ENCODE measurements around the gene PLIN5. TPM values are rescaled to one million over a fixed set of nuclear protein-coding genes. Genes with fewer than 3 reads are reported as not detected.

PLIN5 gene
- polyA plus RNA-seq, 1 donor from 2014 or later: 1.3 TPM

DNA sequence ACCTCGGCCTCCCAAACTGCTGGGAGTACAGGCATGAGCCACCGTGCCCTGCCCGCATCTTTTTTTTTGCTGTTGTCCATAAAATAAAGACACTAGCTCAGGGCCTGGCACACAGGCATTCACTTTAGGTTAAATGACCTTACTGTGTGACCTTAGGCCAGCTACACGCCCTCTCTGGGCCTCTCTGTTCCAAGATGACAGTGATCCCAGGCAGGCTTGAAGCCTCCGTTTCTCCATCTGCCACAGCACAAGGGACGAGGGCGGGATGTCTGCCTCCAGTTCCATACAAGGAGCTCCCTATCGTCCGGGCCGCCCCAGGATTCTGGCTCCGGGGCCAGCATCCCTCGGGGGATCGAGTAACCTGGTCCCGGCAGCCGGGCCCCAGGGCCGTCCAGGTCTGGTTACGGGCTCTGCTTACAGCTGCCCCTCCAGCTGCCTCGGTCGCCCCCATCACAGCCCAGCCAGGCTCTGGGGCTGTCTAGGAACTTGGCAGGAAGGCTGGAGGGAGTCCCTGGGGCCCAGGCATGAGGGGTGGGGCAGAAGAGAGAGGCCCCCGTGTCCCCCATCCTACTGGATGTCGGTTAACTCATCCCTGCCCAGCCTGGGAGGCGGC is 36.4 kb upstream of the PLIN5 start:
- H3K36me3 ChIP-seq (ENCODE audit: insufficient read depth, low read length): no peaks in the 10 kb centered on the region
- no peak overlapping the region for H3K27ac ChIP-seq (ENCODE audit: low read length)
- H4K20me1 ChIP-seq (ENCODE audit: insufficient read depth): peaks cover 10% of the 10 kb centered on the region
- H2AFZ ChIP-seq (ENCODE audit: low read depth, low read length): no peak overlapping the region
- no peaks in the 10 kb centered on the region for H3K79me2 ChIP-seq (replicated peaks; ENCODE audit: insufficient read depth, low read length)
- TF ChIP-seq, protein P1, sequence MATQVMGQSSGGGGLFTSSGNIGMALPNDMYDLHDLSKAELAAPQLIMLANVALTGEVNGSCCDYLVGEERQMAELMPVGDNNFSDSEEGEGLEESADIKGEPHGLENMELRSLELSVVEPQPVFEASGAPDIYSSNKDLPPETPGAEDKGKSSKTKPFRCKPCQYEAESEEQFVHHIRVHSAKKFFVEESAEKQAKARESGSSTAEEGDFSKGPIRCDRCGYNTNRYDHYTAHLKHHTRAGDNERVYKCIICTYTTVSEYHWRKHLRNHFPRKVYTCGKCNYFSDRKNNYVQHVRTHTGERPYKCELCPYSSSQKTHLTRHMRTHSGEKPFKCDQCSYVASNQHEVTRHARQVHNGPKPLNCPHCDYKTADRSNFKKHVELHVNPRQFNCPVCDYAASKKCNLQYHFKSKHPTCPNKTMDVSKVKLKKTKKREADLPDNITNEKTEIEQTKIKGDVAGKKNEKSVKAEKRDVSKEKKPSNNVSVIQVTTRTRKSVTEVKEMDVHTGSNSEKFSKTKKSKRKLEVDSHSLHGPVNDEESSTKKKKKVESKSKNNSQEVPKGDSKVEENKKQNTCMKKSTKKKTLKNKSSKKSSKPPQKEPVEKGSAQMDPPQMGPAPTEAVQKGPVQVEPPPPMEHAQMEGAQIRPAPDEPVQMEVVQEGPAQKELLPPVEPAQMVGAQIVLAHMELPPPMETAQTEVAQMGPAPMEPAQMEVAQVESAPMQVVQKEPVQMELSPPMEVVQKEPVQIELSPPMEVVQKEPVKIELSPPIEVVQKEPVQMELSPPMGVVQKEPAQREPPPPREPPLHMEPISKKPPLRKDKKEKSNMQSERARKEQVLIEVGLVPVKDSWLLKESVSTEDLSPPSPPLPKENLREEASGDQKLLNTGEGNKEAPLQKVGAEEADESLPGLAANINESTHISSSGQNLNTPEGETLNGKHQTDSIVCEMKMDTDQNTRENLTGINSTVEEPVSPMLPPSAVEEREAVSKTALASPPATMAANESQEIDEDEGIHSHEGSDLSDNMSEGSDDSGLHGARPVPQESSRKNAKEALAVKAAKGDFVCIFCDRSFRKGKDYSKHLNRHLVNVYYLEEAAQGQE (IDR thresholded peaks at IDR 0.05; ENCODE audit: borderline replicate concordance): no peak
- TF ChIP-seq RAD21 (conservative IDR thresholded peaks at IDR 0.05): no peak
- TF ChIP-seq MXI1 (conservative IDR thresholded peaks at IDR 0.05; ENCODE audit: poor library complexity, severe bottlenecking): no peak
- no peak for TF ChIP-seq TAF1 (IDR thresholded peaks at IDR 0.05; ENCODE audit: low read depth)
- no peak for TF ChIP-seq SMC3 (conservative IDR thresholded peaks at IDR 0.05; ENCODE audit: poor library complexity)
- TF ChIP-seq EP300 (conservative IDR thresholded peaks at IDR 0.05; ENCODE audit: poor library complexity, severe bottlenecking): no peak
- TF ChIP-seq POLR2AphosphoS5 (IDR thresholded peaks at IDR 0.05): no peak
- TF ChIP-seq, protein P2, sequence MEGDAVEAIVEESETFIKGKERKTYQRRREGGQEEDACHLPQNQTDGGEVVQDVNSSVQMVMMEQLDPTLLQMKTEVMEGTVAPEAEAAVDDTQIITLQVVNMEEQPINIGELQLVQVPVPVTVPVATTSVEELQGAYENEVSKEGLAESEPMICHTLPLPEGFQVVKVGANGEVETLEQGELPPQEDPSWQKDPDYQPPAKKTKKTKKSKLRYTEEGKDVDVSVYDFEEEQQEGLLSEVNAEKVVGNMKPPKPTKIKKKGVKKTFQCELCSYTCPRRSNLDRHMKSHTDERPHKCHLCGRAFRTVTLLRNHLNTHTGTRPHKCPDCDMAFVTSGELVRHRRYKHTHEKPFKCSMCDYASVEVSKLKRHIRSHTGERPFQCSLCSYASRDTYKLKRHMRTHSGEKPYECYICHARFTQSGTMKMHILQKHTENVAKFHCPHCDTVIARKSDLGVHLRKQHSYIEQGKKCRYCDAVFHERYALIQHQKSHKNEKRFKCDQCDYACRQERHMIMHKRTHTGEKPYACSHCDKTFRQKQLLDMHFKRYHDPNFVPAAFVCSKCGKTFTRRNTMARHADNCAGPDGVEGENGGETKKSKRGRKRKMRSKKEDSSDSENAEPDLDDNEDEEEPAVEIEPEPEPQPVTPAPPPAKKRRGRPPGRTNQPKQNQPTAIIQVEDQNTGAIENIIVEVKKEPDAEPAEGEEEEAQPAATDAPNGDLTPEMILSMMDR (IDR thresholded peaks at IDR 0.05; ENCODE audit: poor library complexity, severe bottlenecking): no peak
- TF ChIP-seq EZH2 (IDR thresholded peaks at IDR 0.05; ENCODE audit: borderline replicate concordance, insufficient read depth, low read length, poor library complexity, severe bottlenecking): no peak
- no peak overlapping the region for H3K4me2 ChIP-seq (ENCODE audit: low read length)
- H3K9me3 ChIP-seq (ENCODE audit: low read length): no peaks in the 10 kb centered on the region
- no peaks in the 10 kb centered on the region for H3K9me2 ChIP-seq (ENCODE audit: insufficient read depth, low read length)
- H3F3A ChIP-seq (ENCODE audit: insufficient read depth, low read length, poor library complexity, severe bottlenecking): no peaks in the 10 kb centered on the region
- no peak overlapping the region for H3K4me3 ChIP-seq (ENCODE audit: low read length)
- no peaks in the 10 kb centered on the region for H3K27me3 ChIP-seq (ENCODE audit: insufficient read depth, low read depth, low read length)
- H3K9ac ChIP-seq (ENCODE audit: low read length): no peak overlapping the region

DNA sequence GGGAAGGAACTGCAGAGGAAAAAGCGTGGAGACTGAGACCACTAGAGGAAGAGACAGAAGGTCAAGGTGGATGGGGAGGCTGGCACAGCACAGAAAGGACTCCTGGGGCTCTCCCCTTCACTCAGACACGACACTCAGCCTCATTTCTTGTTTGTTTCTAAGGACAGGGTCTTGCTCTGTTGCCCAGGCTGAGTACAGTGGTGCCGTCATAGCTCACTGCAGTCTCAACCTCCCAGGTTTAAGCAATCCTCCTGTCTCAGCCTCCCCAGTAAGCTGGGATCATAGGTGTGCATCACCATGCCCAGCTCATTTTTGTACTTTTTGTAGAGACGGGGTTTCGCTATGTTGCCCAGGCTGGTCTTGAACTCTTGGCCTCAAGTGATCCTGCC is 35.9 kb upstream of the PLIN5 start:
- H3K9ac ChIP-seq (ENCODE audit: low read length): no peak overlapping the region
- no peaks in the 10 kb centered on the region for H3K79me2 ChIP-seq (replicated peaks; ENCODE audit: insufficient read depth, low read length)
- H3K9me2 ChIP-seq (ENCODE audit: insufficient read depth, low read length): no peaks in the 10 kb centered on the region
- H3K4me3 ChIP-seq (ENCODE audit: low read length): no peak overlapping the region
- TF ChIP-seq TAF1 (IDR thresholded peaks at IDR 0.05; ENCODE audit: low read depth) (no peak), MXI1 (conservative IDR thresholded peaks at IDR 0.05; ENCODE audit: poor library complexity, severe bottlenecking) (no peak)
- TF ChIP-seq, protein P2 (IDR thresholded peaks at IDR 0.05; ENCODE audit: poor library complexity, severe bottlenecking): no peak
- peaks cover 6% of the 10 kb centered on the region for H4K20me1 ChIP-seq (ENCODE audit: insufficient read depth)
- H3K27ac ChIP-seq (ENCODE audit: low read length): no peak overlapping the region
- H3K4me2 ChIP-seq (ENCODE audit: low read length): no peak overlapping the region
- no peaks in the 10 kb centered on the region for H3K9me3 ChIP-seq (ENCODE audit: low read length)
- H3K27me3 ChIP-seq (ENCODE audit: insufficient read depth, low read depth, low read length): no peaks in the 10 kb centered on the region
- no peak overlapping the region for H2AFZ ChIP-seq (ENCODE audit: low read depth, low read length)
- no peaks in the 10 kb centered on the region for H3K36me3 ChIP-seq (ENCODE audit: insufficient read depth, low read length)
- H3F3A ChIP-seq (ENCODE audit: insufficient read depth, low read length, poor library complexity, severe bottlenecking): no peaks in the 10 kb centered on the region

Measured in neural cell (in vitro differentiated cells).